HUES6 (cell line): ENCODE measurements around the gene BOC.

Experiments used
- H3K27ac ChIP-seq: 2 replicates; pipeline ENCODE4 v1.7.0; 2013; ENCODE audit warnings: low read depth, mild to moderate bottlenecking, low read length, inconsistent platforms
- H3K27me3 ChIP-seq: 2 replicates; pipeline ENCODE4 v1.6.1; 2013; ENCODE audit warnings: low read length; ENCODE audit not compliant: control insufficient read depth, insufficient read depth
- H3K36me3 ChIP-seq: 2 replicates; pipeline ENCODE4 v1.6.1; 2013; ENCODE audit warnings: low read length; ENCODE audit not compliant: control insufficient read depth, insufficient read depth
- H3K4me1 ChIP-seq: 2 replicates; pipeline ENCODE4 v1.6.1; 2013; ENCODE audit warnings: low read length; ENCODE audit not compliant: control insufficient read depth, insufficient read depth
- H3K4me3 ChIP-seq: 2 replicates; pipeline ENCODE4 v1.5.1; 2013; ENCODE audit warnings: low read depth, low read length
- H3K9ac ChIP-seq: one replicate; pipeline ENCODE4 v1.6.1; 2013; ENCODE audit warnings: mild to moderate bottlenecking, low read length
- H3K9me3 ChIP-seq: 2 replicates; pipeline ENCODE4 v1.6.1; 2013; ENCODE audit warnings: low read depth, low read length; ENCODE audit not compliant: control insufficient read depth, insufficient read depth

BOC gene

GRCh38 chr3:113226491-113226890, 15.1 kb downstream of the BOC start:
- Histone ChIP-seq H3K4me3 (no peak overlapping the region), H3K36me3 (no peaks in the 10 kb centered on the region), H3K27ac (no peak overlapping the region), H3K4me1 (peaks cover 30% of the 10 kb centered on the region), H3K9me3 (no peaks in the 10 kb centered on the region), H3K9ac (no peak overlapping the region), H3K27me3 (no peaks in the 10 kb centered on the region)

GRCh38 chr3:113227146-113227545, 15.8 kb downstream of the BOC start:
- Histone ChIP-seq H3K4me3 (no peak overlapping the region), H3K36me3 (no peaks in the 10 kb centered on the region), H3K4me1 (peaks cover 31% of the 10 kb centered on the region), H3K27me3 (no peaks in the 10 kb centered on the region), H3K9me3 (no peaks in the 10 kb centered on the region), H3K27ac (no peak overlapping the region), H3K9ac (no peak overlapping the region)

- Histone ChIP-seq H3K4me1 (peaks cover 28% of the 10 kb centered on the region), H3K4me3 (no peak overlapping the region), H3K9me3 (no peaks in the 10 kb centered on the region), H3K27me3 (no peaks in the 10 kb centered on the region), H3K9ac (no peak overlapping the region), H3K36me3 (no peaks in the 10 kb centered on the region), H3K27ac (no peak overlapping the region)
Observed at GRCh38 chr3:113228498-113229286, 17.3 kb downstream of the BOC start.

GRCh38 chr3:113231391-113231790, 20.0 kb downstream of the BOC start:
- no peak overlapping the region for H3K9ac ChIP-seq
- H3K27me3 ChIP-seq, result no peaks in the 10 kb centered on the region
- peaks cover 37% of the 10 kb centered on the region for H3K4me1 ChIP-seq
- no peaks in the 10 kb centered on the region for H3K9me3 ChIP-seq
- no peak overlapping the region for H3K4me3 ChIP-seq
- no peaks in the 10 kb centered on the region for H3K36me3 ChIP-seq
- no peak overlapping the region for H3K27ac ChIP-seq

- Histone ChIP-seq H3K27me3 (no peaks in the 10 kb centered on the region), H3K4me1 (peaks cover 37% of the 10 kb centered on the region), H3K36me3 (no peaks in the 10 kb centered on the region), H3K27ac (no peak overlapping the region), H3K4me3 (no peak overlapping the region), H3K9me3 (no peaks in the 10 kb centered on the region), H3K9ac (no peak overlapping the region)
Observed at GRCh38 chr3:113231827-113232253, 20.5 kb downstream of the BOC start.

GRCh38 chr3:113232342-113232741, 21.0 kb downstream of the BOC start:
- H3K4me3 ChIP-seq, result no peak overlapping the region
- H3K27ac ChIP-seq, result no peak overlapping the region
- H3K9me3 ChIP-seq, result no peaks in the 10 kb centered on the region
- peaks cover 37% of the 10 kb centered on the region for H3K4me1 ChIP-seq
- no peaks in the 10 kb centered on the region for H3K36me3 ChIP-seq
- H3K27me3 ChIP-seq, result no peaks in the 10 kb centered on the region
- H3K9ac ChIP-seq, result no peak overlapping the region

GRCh38 chr3:113233497-113233896, 22.1 kb downstream of the BOC start:
- H3K9me3 ChIP-seq, result no peaks in the 10 kb centered on the region
- no peak overlapping the region for H3K4me3 ChIP-seq
- no peaks in the 10 kb centered on the region for H3K27me3 ChIP-seq
- H3K9ac ChIP-seq, result no peak overlapping the region
- no peak overlapping the region for H3K27ac ChIP-seq
- H3K4me1 ChIP-seq, result peaks cover 33% of the 10 kb centered on the region
- no peaks in the 10 kb centered on the region for H3K36me3 ChIP-seq

- H3K27me3 ChIP-seq, result no peaks in the 10 kb centered on the region
- no peak overlapping the region for H3K27ac ChIP-seq
- H3K4me1 ChIP-seq, result peaks cover 28% of the 10 kb centered on the region
- no peaks in the 10 kb centered on the region for H3K36me3 ChIP-seq
- no peak overlapping the region for H3K4me3 ChIP-seq
- H3K9me3 ChIP-seq, result no peaks in the 10 kb centered on the region
- no peak overlapping the region for H3K9ac ChIP-seq
Observed at GRCh38 chr3:113234028-113234427, 22.7 kb downstream of the BOC start.

GRCh38 chr3:113234688-113235260, 23.4 kb downstream of the BOC start:
- no peak overlapping the region for H3K27ac ChIP-seq
- no peak overlapping the region for H3K9ac ChIP-seq
- no peak overlapping the region for H3K4me3 ChIP-seq
- peaks cover 25% of the 10 kb centered on the region; the same call in 1 of the 2 replicates for H3K4me1 ChIP-seq
- no peaks in the 10 kb centered on the region for H3K9me3 ChIP-seq
- no peaks in the 10 kb centered on the region for H3K36me3 ChIP-seq
- H3K27me3 ChIP-seq, result no peaks in the 10 kb centered on the region

- H3K36me3 ChIP-seq, result no peaks in the 10 kb centered on the region
- no peaks in the 10 kb centered on the region for H3K9me3 ChIP-seq
- H3K4me3 ChIP-seq, result no peak overlapping the region
- no peak overlapping the region for H3K27ac ChIP-seq
- H3K4me1 ChIP-seq, result peaks cover 49% of the 10 kb centered on the region
- no peaks in the 10 kb centered on the region for H3K27me3 ChIP-seq
- H3K9ac ChIP-seq, result no peak overlapping the region
Observed at GRCh38 chr3:113238503-113238902, 27.1 kb downstream of the BOC start.

- no peaks in the 10 kb centered on the region for H3K36me3 ChIP-seq
- H3K9ac ChIP-seq, result no peak overlapping the region
- H3K27me3 ChIP-seq, result no peaks in the 10 kb centered on the region
- H3K4me1 ChIP-seq, result peaks cover 43% of the 10 kb centered on the region
- no peak overlapping the region for H3K27ac ChIP-seq
- H3K4me3 ChIP-seq, result no peak overlapping the region
- no peaks in the 10 kb centered on the region for H3K9me3 ChIP-seq
Observed at GRCh38 chr3:113240841-113241240, 29.5 kb downstream of the BOC start.
